GM10248 (cell line): ENCODE measurements around the gene RPL13.
"Not testable (repeated sequence)": the region's sequence is repeated elsewhere in the genome, so short reads cannot be mapped to it uniquely, and the experiment has no call there.

Experiments
- CTCF ChIA-PET: fragments of 300-600 bp; sonication (Branson Sonifier 250); formaldehyde crosslinking; extraction: SDS; loops from one replicate; lab custom pipeline; 2021; ENCODE audit warnings: antibody characterized with exemption; lab: Yijun Ruan, JAX
- POLR2A ChIA-PET: fragments of 350-650 bp; sonication (Branson Sonifier 250); formaldehyde crosslinking; extraction: SDS; loops from one replicate; lab custom pipeline; 2020; ENCODE audit warnings: antibody characterized with exemption; lab: Yijun Ruan, JAX
- DNase-seq: peaks from one replicate; pipeline ENCODE4 v3.0.0; 2012; ENCODE audit errors: extremely low spot score
- CTCF ChIP-seq: IDR thresholded peaks from 2 replicates; pipeline ENCODE4 v1.5.1; 2012; ENCODE audit warnings: mild to moderate bottlenecking, low read depth; ENCODE audit errors: extremely low read depth, missing control alignments, control extremely low read depth

RPL13 gene

GRCh38 chr16:89570342-89570923 lies 10.0 kb downstream of the RPL13 start:
- ChIA-PET POLR2A (no interaction called here), CTCF (no interaction called here)

GRCh38 chr16:89570983-89571598 lies 10.6 kb downstream of the RPL13 start:
- DNase-seq, POLR2A ChIA-PET: not testable (repeated sequence)

More at GRCh38 chr16:89570342-89570923, 10.0 kb downstream of the RPL13 start:
- no peak for TF ChIP-seq CTCF
- DNase-seq: no peak

GRCh38 chr16:89571636-89572035 lies 11.2 kb downstream of the RPL13 start:
- no peak for TF ChIP-seq CTCF
- no peak for DNase-seq
- ChIA-PET CTCF (no interaction called here), POLR2A (no interaction called here)

More at GRCh38 chr16:89570983-89571598, 10.6 kb downstream of the RPL13 start:
- CTCF ChIA-PET: not testable (repeated sequence)

- no peak for TF ChIP-seq CTCF
- ChIA-PET POLR2A (no interaction called here), CTCF (no interaction called here)
- peak; percentile 63 for DNase-seq
Observed at GRCh38 chr16:89572073-89572484, 11.6 kb downstream of the RPL13 start.

GRCh38 chr16:89572485-89573205 lies 12.2 kb downstream of the RPL13 start:
- TF ChIP-seq CTCF: no peak
- ChIA-PET POLR2A (no interaction called here), CTCF (no interaction called here)
- DNase-seq: no peak

GRCh38 chr16:89573826-89574680 lies 13.6 kb downstream of the RPL13 start:
- no peak for DNase-seq
- no peak for TF ChIP-seq CTCF
- ChIA-PET POLR2A (no interaction called here), CTCF (interaction anchor here (0.6 to 1.1 kb wide), 2 partner anchors 9 to 41 kb away, joined by 3 to 6 read pairs; no protein-coding TSS in a partner anchor)
